Hepatocyte (in vitro differentiated cells): ENCODE results near the gene ZNF202. TPM values are rescaled to one million over a fixed set of nuclear protein-coding genes. Genes with fewer than 3 reads are reported as not detected.
"Not testable (repeated sequence)": the region's sequence is repeated elsewhere in the genome, so short reads cannot be mapped to it uniquely, and the experiment has no call there.

ENCODE experiments used
- DNase-seq: peaks from one replicate; pipeline ENCODE4 v3.0.0-alpha.2; 2016; ENCODE audit warnings: low spot score
- H2AFZ ChIP-seq: fragments of 200-600 bp; sonication (generic); 2 replicates; pipeline ENCODE4 v1.6.0; 2016; ENCODE audit warnings: antibody characterized with exemption, mild to moderate bottlenecking
- H3K27ac ChIP-seq: fragments of 200-600 bp; sonication (generic); 2 replicates; pipeline ENCODE4 v1.5.1; 2016; ENCODE audit warnings: mild to moderate bottlenecking
- H3K27me3 ChIP-seq: fragments of 200-600 bp; sonication (generic); 2 replicates; pipeline ENCODE4 v1.6.1; 2016
- H3K36me3 ChIP-seq: fragments of 200-600 bp; sonication (generic); replicated peaks from 2 replicates; pipeline ENCODE4 v1.5.1; 2016; ENCODE audit warnings: low read depth; ENCODE audit not compliant: insufficient read depth
- H3K4me1 ChIP-seq: fragments of 200-600 bp; sonication (generic); 2 replicates; pipeline ENCODE4 v1.5.1; 2016; ENCODE audit warnings: mild to moderate bottlenecking, moderate library complexity; ENCODE audit not compliant: insufficient read depth
- H3K4me2 ChIP-seq: fragments of 200-600 bp; sonication (generic); 2 replicates; pipeline ENCODE4 v1.6.0; 2016
- H3K4me3 ChIP-seq: fragments of 200-600 bp; sonication (generic); 2 replicates; pipeline ENCODE4 v1.5.1; 2016; ENCODE audit warnings: mild to moderate bottlenecking
- H3K79me2 ChIP-seq: fragments of 200-600 bp; sonication (generic); 2 replicates; pipeline ENCODE4 v1.6.0; 2017; ENCODE audit warnings: mild to moderate bottlenecking
- H3K9me2 ChIP-seq: fragments of 200-600 bp; sonication (generic); replicated peaks from 2 replicates; pipeline ENCODE4 v1.6.0; 2017; ENCODE audit warnings: mild to moderate bottlenecking; ENCODE audit not compliant: insufficient read depth
- H3K9me3 ChIP-seq: fragments of 200-600 bp; sonication (generic); 2 replicates; pipeline ENCODE4 v1.5.1; 2016; ENCODE audit warnings: low read depth, mild to moderate bottlenecking
- H4K20me1 ChIP-seq: fragments of 200-600 bp; sonication (generic); 2 replicates; pipeline ENCODE4 v1.6.0; 2016; ENCODE audit warnings: mild to moderate bottlenecking; ENCODE audit not compliant: insufficient read depth, poor library complexity, severe bottlenecking
- EZH2 ChIP-seq: fragments of 200-600 bp; sonication (generic); IDR thresholded peaks from 2 replicates; pipeline ENCODE4 v1.6.1; 2016; ENCODE audit warnings: antibody characterized with exemption, mild to moderate bottlenecking, borderline replicate concordance
- EZH2phosphoT487 ChIP-seq: fragments of 200-600 bp; sonication (generic); IDR thresholded peaks from one replicate; pipeline ENCODE4 v1.6.1; 2018; ENCODE audit warnings: antibody characterized with exemption, mild to moderate bottlenecking, low read depth, moderate library complexity; ENCODE audit not compliant: unreplicated experiment, severe bottlenecking
- WGBS: methylation state at CpG from one replicate; pipeline ENCODE4 v1.1.6; 2016; ENCODE audit warnings: low lambda C conversion rate; ENCODE audit errors: missing lambda C conversion rate; 5-methylcytosine and 5-hydroxymethylcytosine counted together
- polyA plus RNA-seq: library from polyadenylated mRNA; unstranded; fragments of >200 nt; fragmentation: Nextera tagmentation; extraction: Ambion mirVana; gene quantifications from 2 replicates; pipeline ENCODE4 v1.2.1, GENCODE V29; 2016
- total RNA-seq: library from RNA; depleted of rRNA; stranded (reverse); fragments of >200 nt; gene quantifications from 2 replicates; pipeline ENCODE4 v1.2.3, GENCODE V29; 2014
- TF ChIP-seq, protein P1 (sequence below): fragments of 200-600 bp; sonication (generic); IDR thresholded peaks from 2 replicates; pipeline ENCODE4 v1.5.1; 2016; ENCODE audit warnings: antibody characterized with exemption, mild to moderate bottlenecking; ENCODE audit not compliant: poor library complexity

The ZNF202 gene
- total and polyA plus RNA-seq, 2 experiments from 2014 or later, result 5.7 to 8.4 TPM

- Histone ChIP-seq H3K9me2 (no peaks in the 10 kb centered on the region), H3K4me3 (no peak within 1 kb of the TSS), H3K27me3 (no peaks in the 10 kb centered on the region), H2AFZ (no peak within 1 kb of the TSS), H3K79me2 (no peaks in the 10 kb centered on the region), H3K9me3 (no peaks in the 10 kb centered on the region), H4K20me1 (no peaks in the 10 kb centered on the region), H3K4me2 (no peak within 1 kb of the TSS), H3K4me1 (no peaks in the 10 kb centered on the region), H3K27ac (no peak within 1 kb of the TSS), H3K36me3 (no peaks in the 10 kb centered on the region)
- TF ChIP-seq EZH2, result no peak
- TF ChIP-seq EZH2phosphoT487, result no peak
- TF ChIP-seq, protein P1, sequence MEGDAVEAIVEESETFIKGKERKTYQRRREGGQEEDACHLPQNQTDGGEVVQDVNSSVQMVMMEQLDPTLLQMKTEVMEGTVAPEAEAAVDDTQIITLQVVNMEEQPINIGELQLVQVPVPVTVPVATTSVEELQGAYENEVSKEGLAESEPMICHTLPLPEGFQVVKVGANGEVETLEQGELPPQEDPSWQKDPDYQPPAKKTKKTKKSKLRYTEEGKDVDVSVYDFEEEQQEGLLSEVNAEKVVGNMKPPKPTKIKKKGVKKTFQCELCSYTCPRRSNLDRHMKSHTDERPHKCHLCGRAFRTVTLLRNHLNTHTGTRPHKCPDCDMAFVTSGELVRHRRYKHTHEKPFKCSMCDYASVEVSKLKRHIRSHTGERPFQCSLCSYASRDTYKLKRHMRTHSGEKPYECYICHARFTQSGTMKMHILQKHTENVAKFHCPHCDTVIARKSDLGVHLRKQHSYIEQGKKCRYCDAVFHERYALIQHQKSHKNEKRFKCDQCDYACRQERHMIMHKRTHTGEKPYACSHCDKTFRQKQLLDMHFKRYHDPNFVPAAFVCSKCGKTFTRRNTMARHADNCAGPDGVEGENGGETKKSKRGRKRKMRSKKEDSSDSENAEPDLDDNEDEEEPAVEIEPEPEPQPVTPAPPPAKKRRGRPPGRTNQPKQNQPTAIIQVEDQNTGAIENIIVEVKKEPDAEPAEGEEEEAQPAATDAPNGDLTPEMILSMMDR, result no peak
- no peak for DNase-seq
- WGBS, result 93% methylated on average over 3 of the region's 3 CpGs
These were observed 12.7 kb upstream of the ZNF202 start, which contains the start of gene OR6X1 for GRCh38 chr11:123754101-123754568. OR6X1 (minus strand) TSS chr11:123754518; CDS start chr11:123754518, 0 bp downstream.

DNA sequence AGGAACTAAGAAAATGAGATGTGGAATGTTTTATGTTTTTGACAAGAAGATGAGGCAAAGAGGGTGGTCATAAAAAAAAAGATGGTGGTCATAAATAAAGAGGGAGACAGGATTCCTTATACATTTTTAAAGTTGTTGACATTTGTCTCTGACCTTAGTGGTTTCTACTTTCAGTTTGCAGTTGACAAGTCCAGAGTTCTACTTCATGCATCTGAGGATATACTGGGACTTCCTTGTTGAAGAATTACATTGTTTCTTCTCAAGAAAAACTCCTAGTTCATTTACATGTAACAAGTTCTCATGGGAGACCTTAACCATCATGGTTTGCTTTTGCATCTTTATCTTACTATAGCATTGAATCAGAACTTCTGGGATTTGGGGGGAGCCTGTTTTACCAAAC lies 11.7 kb upstream of the ZNF202 start:
- DNase-seq, result no peak

DNA sequence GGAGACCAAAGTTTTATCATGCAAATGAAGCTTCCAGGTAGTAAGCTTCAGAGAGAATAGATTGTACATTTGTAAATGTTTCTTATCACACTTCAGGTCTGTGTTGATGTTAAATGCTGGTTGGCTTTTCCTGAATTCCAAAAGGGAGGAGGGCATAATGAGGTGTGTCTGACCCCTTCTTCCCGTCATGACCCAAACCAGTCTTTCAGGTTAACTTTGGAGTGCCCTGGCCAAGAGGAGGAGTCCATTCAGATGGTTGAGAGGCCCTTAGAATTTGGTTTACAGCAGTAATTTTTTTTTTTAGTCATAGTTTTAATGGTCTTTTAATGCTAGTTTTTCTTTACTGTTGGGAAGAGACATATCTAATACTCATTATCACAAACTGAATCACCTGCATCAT lies 10.3 kb upstream of the ZNF202 start:
- Histone ChIP-seq H2AFZ (no peak overlapping the region), H3K27ac (no peak overlapping the region), H3K27me3 (no peaks in the 10 kb centered on the region), H3K36me3 (no peaks in the 10 kb centered on the region), H3K4me3 (no peak overlapping the region), H4K20me1 (no peaks in the 10 kb centered on the region), H3K4me2 (no peak overlapping the region), H3K9me3 (no peaks in the 10 kb centered on the region), H3K4me1 (no peaks in the 10 kb centered on the region), H3K79me2 (no peaks in the 10 kb centered on the region), H3K9me2 (no peaks in the 10 kb centered on the region)
- TF ChIP-seq, protein P1, result no peak
- TF ChIP-seq EZH2phosphoT487 (no peak), EZH2 (no peak)
- no peak for DNase-seq
- 32% methylated on average over 1 of the region's 1 CpG for WGBS

More for the DNA sequence above, 11.7 kb upstream of the ZNF202 start:
- Histone ChIP-seq H3K9me3 (no peaks in the 10 kb centered on the region), H3K36me3 (no peaks in the 10 kb centered on the region), H3K4me1 (no peaks in the 10 kb centered on the region), H4K20me1 (no peaks in the 10 kb centered on the region), H2AFZ (no peak overlapping the region), H3K4me2 (no peak overlapping the region), H3K4me3 (no peak overlapping the region), H3K9me2 (no peaks in the 10 kb centered on the region), H3K79me2 (no peaks in the 10 kb centered on the region), H3K27me3 (no peaks in the 10 kb centered on the region), H3K27ac (no peak overlapping the region)
- TF ChIP-seq EZH2 (no peak), EZH2phosphoT487 (no peak)
- TF ChIP-seq, protein P1, result no peak

GRCh38 chr11:123748349-123748748 lies 6.9 kb upstream of the ZNF202 start:
- not testable (repeated sequence) for H3K9me2 ChIP-seq, DNase-seq, H3K4me3 ChIP-seq, H3K4me2 ChIP-seq, H4K20me1 ChIP-seq, H3K79me2 ChIP-seq, H3K27me3 ChIP-seq, H3K36me3 ChIP-seq, H3K9me3 ChIP-seq, H2AFZ ChIP-seq, H3K4me1 ChIP-seq, H3K27ac ChIP-seq
- 93% methylated on average over 2 of the region's 2 CpGs for WGBS
